HCT116 (cell line): ENCODE data around the gene PDE4D. TPM values are rescaled to one million over a fixed set of nuclear protein-coding genes. Genes with fewer than 3 reads are reported as not detected.

Source experiments
- ATAC-seq: fragments of 200-7000 bp; cut with Tn5 transposase; 2 replicates; pipeline ENCODE4 v1.9.1; 2020; ENCODE audit warnings: mild to moderate bottlenecking, moderate library complexity
- BruUV-seq: library from RNA; stranded (reverse); fragments of 400-500 nt; replicated peaks from 2 replicates; lab custom pipeline; 2021; lab: Mats Ljungman, UMichigan
- CTCF ChIA-PET: fragments of 300-600 bp; sonication (Branson Sonifier 250); formaldehyde crosslinking; loops from one replicate; lab custom pipeline; 2021; ENCODE audit warnings: antibody characterized with exemption; lab: Charles Lee
- POLR2A ChIA-PET: fragments of 300-600, 350-600 bp; sonication (Branson Sonifier 250); formaldehyde crosslinking; loops from one replicate; lab custom pipeline; 2021; ENCODE audit warnings: antibody characterized with exemption; lab: Charles Lee
- RAD21 ChIA-PET, 2 experiments: fragments of 300-600 bp; sonication (Branson Sonifier 250); formaldehyde crosslinking; loops; one replicate each; lab custom pipeline; 2023; ENCODE audit warnings: low total read pairs in 2 of 2; ENCODE audit not compliant: uncharacterized antibody in 2 of 2, unreplicated experiment in 2 of 2, low non-redundant PET in 1 of 2; lab: Charles Lee
- DNase-seq: peaks from one replicate; pipeline ENCODE4 v3.0.0-alpha.2; 2010; ENCODE audit warnings: low read depth, low spot score
- H2AFZ ChIP-seq: fragments of 200-600 bp; shearing (Covaris generic), sonication (generic); 2 replicates; pipeline ENCODE4 v1.6.1; 2017; ENCODE audit warnings: low read depth, mixed run types, mixed read lengths, antibody characterized with exemption, low read length; ENCODE audit not compliant: poor library complexity, severe bottlenecking
- H3K27ac ChIP-seq: 2 replicates; pipeline ENCODE4 v1.5.1; 2012; ENCODE audit warnings: low read depth, low read length
- H3K27me3 ChIP-seq: fragments of 200-600 bp; sonication (generic); 2 replicates; pipeline ENCODE4 v1.6.1; 2016; ENCODE audit warnings: mixed run types, low read length, mixed read lengths; ENCODE audit not compliant: insufficient read depth
- H3K36me3 ChIP-seq, 2 experiments: fragments of 200-500 bp in 1 of 2; fragments of 200-600 bp in 1 of 2; sonication (Bioruptor generic) in 1 of 2; sonication (generic) in 1 of 2; 2 replicates each; pipeline versions ENCODE4 v1.5.1 to v1.6.1; 2014 to 2016; ENCODE audit warnings: low read length in 2 of 2, inconsistent platforms in 1 of 2, mixed read lengths in 1 of 2, mixed run types in 1 of 2; ENCODE audit not compliant: insufficient read depth in 2 of 2, control insufficient read depth in 1 of 2
- H3K4me1 ChIP-seq, 2 experiments: fragments of 200-600 bp in 1 of 2; sonication (generic) in 1 of 2; 2 replicates each; pipeline versions ENCODE4 v1.5.1 to v1.6.1; 2012 to 2017; ENCODE audit warnings: low read length in 2 of 2, inconsistent platforms in 1 of 2, mild to moderate bottlenecking in 1 of 2, mixed read lengths in 1 of 2, mixed run types in 1 of 2, moderate library complexity in 1 of 2; ENCODE audit not compliant: insufficient read depth in 2 of 2, control insufficient read depth in 1 of 2
- H3K4me2 ChIP-seq: fragments of 200-600 bp; sonication (generic); 2 replicates; pipeline ENCODE4 v1.6.1; 2017; ENCODE audit warnings: mixed run types, low read length, mixed read lengths
- H3K4me3 ChIP-seq, 2 experiments: fragments of 200-600 bp in 1 of 2; sonication (generic) in 1 of 2; replicated peaks in 1 of 2; 2 replicates each; pipeline ENCODE4 v1.5.1; 2011 to 2016; ENCODE audit warnings: low read length in 2 of 2, control low read depth in 1 of 2, low read depth in 1 of 2, mild to moderate bottlenecking in 1 of 2, mixed read lengths in 1 of 2, mixed run types in 1 of 2
- H3K79me2 ChIP-seq: fragments of 200-600 bp; sonication (generic); 2 replicates; pipeline ENCODE4 v1.6.1; 2017; ENCODE audit warnings: mild to moderate bottlenecking, mixed run types, low read length, moderate library complexity, mixed read lengths; ENCODE audit not compliant: insufficient read depth
- H3K9ac ChIP-seq: fragments of 200-600 bp; sonication (generic); 2 replicates; pipeline ENCODE4 v1.6.1; 2016; ENCODE audit warnings: low read length, mixed read lengths
- H3K9me2 ChIP-seq: fragments of 200-600 bp; sonication (generic), shearing (Covaris generic); 2 replicates; pipeline ENCODE4 v1.6.1; 2017; ENCODE audit warnings: mixed run types, mild to moderate bottlenecking, moderate library complexity; ENCODE audit not compliant: insufficient read depth
- H3K9me3 ChIP-seq, 2 experiments: fragments of 200-500 bp in 1 of 2; fragments of 200-600 bp in 1 of 2; sonication (Bioruptor generic) in 1 of 2; sonication (generic) in 1 of 2; 2 replicates each; pipeline ENCODE4 v1.6.1; 2014 to 2017; ENCODE audit warnings: low read length in 2 of 2, mixed read lengths in 2 of 2, inconsistent platforms in 1 of 2, low read depth in 1 of 2, mild to moderate bottlenecking in 1 of 2, mixed run types in 1 of 2, moderate library complexity in 1 of 2; ENCODE audit not compliant: control insufficient read depth in 1 of 2, insufficient read depth in 1 of 2
- H4K20me1 ChIP-seq: fragments of 200-600 bp; sonication (generic), shearing (Covaris generic); 2 replicates; pipeline ENCODE4 v1.6.1; 2017; ENCODE audit warnings: mixed run types, mild to moderate bottlenecking, moderate library complexity; ENCODE audit not compliant: insufficient read depth
- CBX3 ChIP-seq: IDR thresholded peaks from 2 replicates; pipeline ENCODE4 v1.6.1; 2012; ENCODE audit warnings: low read depth
- EGR1 ChIP-seq: IDR thresholded peaks from 2 replicates; pipeline ENCODE4 v1.6.1; 2012; ENCODE audit warnings: low read depth
- ELF1 ChIP-seq: IDR thresholded peaks from 2 replicates; pipeline ENCODE4 v1.6.1; 2012; ENCODE audit warnings: low read depth, borderline replicate concordance
- EZH2 ChIP-seq: fragments of 200-600 bp; sonication (generic); IDR thresholded peaks from 2 replicates; pipeline ENCODE4 v1.6.1; 2017; ENCODE audit warnings: antibody characterized with exemption, mixed run types
- EZH2phosphoT487 ChIP-seq: fragments of 200-600 bp; IDR thresholded peaks from 2 replicates; pipeline ENCODE4 v1.6.1; 2018; ENCODE audit warnings: antibody characterized with exemption, borderline replicate concordance
- FOSL1 ChIP-seq: IDR thresholded peaks from 2 replicates; pipeline ENCODE4 v1.6.1; 2012; ENCODE audit warnings: low read depth
- JUND ChIP-seq: IDR thresholded peaks from 2 replicates; pipeline ENCODE4 v1.6.1; 2012
- RAD21 ChIP-seq: IDR thresholded peaks from 2 replicates; pipeline ENCODE4 v1.6.1; 2012; ENCODE audit warnings: low read depth, mild to moderate bottlenecking
- REST ChIP-seq: IDR thresholded peaks from 2 replicates; pipeline ENCODE4 v1.6.1; 2012; ENCODE audit warnings: low read depth
- TCF7L2 ChIP-seq: IDR thresholded peaks from 2 replicates; pipeline ENCODE4 v1.7.0; 2011; ENCODE audit warnings: borderline replicate concordance, inconsistent platforms; ENCODE audit not compliant: insufficient read depth, insufficient read length; ENCODE audit errors: extremely low read depth
- YY1 ChIP-seq: IDR thresholded peaks from 2 replicates; pipeline ENCODE4 v1.6.1; 2011; ENCODE audit warnings: low read length, low read depth, moderate library complexity, mild to moderate bottlenecking; ENCODE audit not compliant: insufficient replicate concordance; ENCODE audit errors: extremely low read depth
- ZBTB33 ChIP-seq: IDR thresholded peaks from 2 replicates; pipeline ENCODE4 v1.6.1; 2011; ENCODE audit warnings: mild to moderate bottlenecking, low read length, moderate library complexity; ENCODE audit not compliant: insufficient replicate concordance; ENCODE audit errors: extremely low read depth
- ZNF274 ChIP-seq: fragments of 200-500 bp; sonication (Bioruptor generic); IDR thresholded peaks from 2 replicates; pipeline ENCODE4 v1.6.1; 2014; ENCODE audit warnings: mild to moderate bottlenecking, low read depth, low read length, inconsistent platforms
- intact Hi-C: fragments of 100-400 bp; cut with micrococcal nuclease; formaldehyde crosslinking; loops from 2 replicates; pipeline ENCODE4 v1.10.0; 2022
- total RNA-seq: library from RNA; stranded (reverse); gene quantifications from one replicate; pipeline ENCODE4 v1.2.1, GENCODE V29; 2021; ENCODE audit not compliant: unreplicated experiment
- TF ChIP-seq, protein P1 (sequence below): IDR thresholded peaks from 2 replicates; pipeline ENCODE4 v1.6.1; 2012

Gene PDE4D
- total RNA-seq, 1 experiment from 2014 or later: 1.1 TPM

DNA sequence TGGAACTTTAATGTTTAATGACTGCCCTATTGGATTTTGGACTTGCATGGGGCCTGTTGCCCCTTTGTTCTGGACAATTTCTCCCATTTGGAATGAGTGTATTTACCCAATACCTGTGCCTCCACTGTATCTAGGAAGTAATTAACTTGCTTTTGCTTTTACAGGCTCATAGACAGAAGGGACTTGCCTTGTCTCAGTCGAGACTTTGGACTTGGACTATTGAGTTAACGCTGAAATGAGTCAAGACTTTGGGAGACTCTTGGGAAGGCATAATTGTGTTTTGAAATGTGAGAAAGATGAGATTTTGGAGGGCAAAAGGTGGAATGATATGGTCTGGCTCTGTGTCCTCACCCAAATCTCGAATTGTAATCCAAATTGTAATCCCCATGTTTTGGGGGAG, 368.2 kb downstream of the PDE4D start:
- RAD21 ChIA-PET: no interaction called here
- no peaks in the 10 kb centered on the region for H3K36me3 ChIP-seq
- H3K9ac ChIP-seq: no peak overlapping the region
- H3K4me2 ChIP-seq: no peak overlapping the region
- DNase-seq (no peak), ATAC-seq (no peak)
- no TSS peak for BruUV-seq
- intact Hi-C loops: no loop called here
- no peaks in the 10 kb centered on the region for H3K4me1 ChIP-seq
- H3K27me3 ChIP-seq: no peaks in the 10 kb centered on the region
- no peaks in the 10 kb centered on the region for H4K20me1 ChIP-seq
- H3K9me3 ChIP-seq: no peaks in the 10 kb centered on the region
- no peak for TF ChIP-seq ELF1
- H3K4me3 ChIP-seq: no peak overlapping the region
- POLR2A ChIA-PET: no interaction called here
- H3K9me2 ChIP-seq: no peaks in the 10 kb centered on the region
- CTCF ChIA-PET: no interaction called here
- no peak overlapping the region for H3K27ac ChIP-seq
- no peaks in the 10 kb centered on the region for H3K79me2 ChIP-seq
- no peak overlapping the region for H2AFZ ChIP-seq

- intact Hi-C loops: no loop called here
- H2AFZ ChIP-seq: no peak overlapping the region
- CTCF ChIA-PET: no interaction called here
- 0 out of 2 replicates have a peak, but pooled peaks cover 3% of the 10 kb centered on the region for H3K27me3 ChIP-seq
- no peak for ATAC-seq
- H3K27ac ChIP-seq: no peak overlapping the region
- no peaks in the 10 kb centered on the region for H3K79me2 ChIP-seq
- no peak overlapping the region for H3K9ac ChIP-seq
- H3K9me3 ChIP-seq: no peaks in the 10 kb centered on the region
- H3K36me3 ChIP-seq: no peaks in the 10 kb centered on the region
- no peak overlapping the region for H3K4me2 ChIP-seq
- H4K20me1 ChIP-seq: no peaks in the 10 kb centered on the region
- POLR2A ChIA-PET: no interaction called here
- BruUV-seq: no TSS peak
- no peaks in the 10 kb centered on the region for H3K4me1 ChIP-seq
- RAD21 ChIA-PET: no interaction called here
- H3K9me2 ChIP-seq: no peaks in the 10 kb centered on the region
- no peak overlapping the region for H3K4me3 ChIP-seq
- DNase-seq: no peak
- TF ChIP-seq, protein P1, sequence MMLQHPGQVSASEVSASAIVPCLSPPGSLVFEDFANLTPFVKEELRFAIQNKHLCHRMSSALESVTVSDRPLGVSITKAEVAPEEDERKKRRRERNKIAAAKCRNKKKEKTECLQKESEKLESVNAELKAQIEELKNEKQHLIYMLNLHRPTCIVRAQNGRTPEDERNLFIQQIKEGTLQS: no peak
- TF ChIP-seq ZNF274 (no peak), ZBTB33 (no peak), YY1 (no peak), REST (no peak), JUND (no peak), RAD21 (no peak), EZH2 (no peak), CBX3 (no peak), ELF1 (no peak), EZH2phosphoT487 (no peak), FOSL1 (no peak), EGR1 (no peak), TCF7L2 (no peak)
Observed at GRCh38 chr5:59522201-59522831, 371.2 kb downstream of the PDE4D start.
